Measurements from ENCODE around the gene ZZZ3.
A peak's percentile ranks its signal among the peaks of the same experiment; 100 is the strongest.
"Not testable (repeated sequence)": the region's sequence is repeated elsewhere in the genome, so short reads cannot be mapped to it uniquely, and the experiment has no call there.

The ZZZ3 gene

DNA sequence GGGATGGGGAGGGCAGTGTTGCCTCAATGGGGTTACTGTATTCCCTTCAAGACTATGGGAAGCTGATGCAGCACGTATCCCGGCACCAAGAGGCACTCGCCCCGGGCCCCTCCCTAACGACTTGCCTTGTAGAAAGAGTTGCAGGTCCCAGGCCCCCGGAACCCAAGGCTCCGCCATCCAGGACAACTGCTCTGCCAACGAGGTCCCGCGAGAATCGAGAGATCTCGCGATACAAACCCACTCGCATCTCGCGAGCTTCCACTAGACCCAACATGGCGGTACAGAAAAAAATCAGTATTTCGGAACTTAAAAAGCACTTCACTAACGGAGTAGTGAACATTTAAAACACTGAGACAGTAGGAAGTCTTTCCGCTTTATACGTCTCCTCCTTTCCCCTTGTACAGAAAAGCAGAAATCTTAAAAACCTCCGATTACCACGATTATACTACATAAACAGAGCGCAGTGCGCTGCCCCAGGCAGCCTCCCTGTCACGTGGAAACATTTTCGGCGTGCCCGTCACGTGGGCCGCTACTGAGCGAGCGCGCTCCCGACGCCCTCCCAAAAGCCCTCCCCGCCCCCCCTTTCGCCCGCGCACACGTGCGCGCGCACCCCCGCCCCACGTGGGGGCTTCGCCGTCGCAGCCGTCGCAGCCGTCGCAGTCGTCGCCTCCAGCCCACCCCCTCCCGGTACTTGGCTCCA lies at the start of gene ZZZ3:
Gene ZZZ3, minus strand, starts transcription at position 199 of the 700 bp plus-strand sequence. CDS start 49,304 bp downstream, outside the sequence.
- DNase-seq, result peak; percentile 95

DNA sequence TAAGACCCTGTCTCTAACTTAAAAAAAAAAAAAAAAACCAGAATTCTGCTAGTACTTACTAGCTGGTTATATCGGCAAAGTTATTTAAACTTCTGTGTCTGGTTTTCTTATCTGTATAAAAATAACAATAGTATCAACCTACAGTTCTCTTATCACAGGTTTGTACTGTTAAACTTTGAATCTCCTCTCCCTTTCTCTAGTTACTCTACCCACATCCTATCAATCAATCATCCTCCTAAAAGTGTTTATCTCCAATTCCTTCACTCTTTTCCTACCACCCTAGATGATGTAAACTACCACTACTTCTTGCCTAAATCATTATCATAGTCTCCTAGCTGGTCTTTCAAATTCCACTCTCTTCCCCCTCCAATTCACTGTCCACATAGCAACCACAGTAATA lies 49.6 kb upstream of the ZZZ3 start:
- DNase-seq, result no peak

DNA sequence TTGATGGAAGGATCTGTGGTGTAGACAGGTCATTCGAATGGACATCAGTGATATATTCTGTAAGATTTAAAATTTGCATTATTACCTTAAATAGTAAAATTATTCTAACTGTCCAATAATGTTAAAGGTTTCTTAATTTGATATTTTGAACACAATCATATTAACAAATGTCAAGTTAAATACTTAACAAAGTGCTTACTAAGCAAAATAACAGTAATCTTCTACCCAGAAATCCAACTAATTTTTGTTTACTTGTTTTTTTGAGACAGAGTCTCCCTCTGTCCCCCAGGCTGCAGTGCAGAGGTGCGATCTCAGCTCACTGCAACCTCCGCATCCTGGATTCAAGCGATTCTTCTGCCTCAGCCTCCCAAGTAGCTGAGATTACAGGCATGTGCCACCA lies 43.2 kb upstream of the ZZZ3 start:
- DNase-seq, result no peak

DNA sequence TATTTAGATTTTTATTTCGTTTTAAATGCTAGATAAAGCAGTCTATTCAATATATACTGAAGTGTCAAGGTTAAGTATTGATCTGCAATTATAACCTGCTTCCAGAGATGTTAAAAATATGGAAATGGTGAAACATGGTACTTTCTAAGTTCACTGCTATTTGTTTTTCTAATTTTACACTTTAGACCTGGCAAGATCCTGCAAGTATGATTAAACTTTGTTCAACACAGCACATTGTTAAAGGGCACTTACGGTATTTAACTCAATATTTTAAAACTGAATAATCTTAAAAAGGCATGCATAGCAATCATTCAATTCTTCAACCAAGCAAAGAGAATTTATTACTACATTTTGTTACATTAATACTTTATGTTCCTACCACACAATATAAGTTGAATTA lies 35.7 kb upstream of the ZZZ3 start:
- no peak for DNase-seq

DNA sequence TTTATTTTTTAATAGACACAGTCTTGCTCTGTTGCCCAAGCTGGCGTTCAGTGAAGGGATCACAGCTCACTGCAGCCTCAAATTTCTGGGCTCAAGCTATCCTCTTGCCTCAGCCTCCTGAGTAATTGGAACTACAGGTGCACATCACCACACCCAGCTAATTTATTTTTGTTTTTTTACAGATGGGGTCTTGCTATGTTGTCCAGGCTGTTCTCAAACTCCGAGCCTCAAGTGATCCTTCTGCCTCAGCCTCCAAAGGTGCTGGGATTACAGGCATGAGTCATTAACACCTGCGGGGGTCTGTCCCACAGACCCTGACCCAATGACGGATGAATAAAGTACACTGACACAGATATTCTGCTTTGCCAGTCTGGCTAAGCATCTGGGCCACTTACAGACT lies 33.6 kb upstream of the ZZZ3 start:
- no peak for DNase-seq

DNA sequence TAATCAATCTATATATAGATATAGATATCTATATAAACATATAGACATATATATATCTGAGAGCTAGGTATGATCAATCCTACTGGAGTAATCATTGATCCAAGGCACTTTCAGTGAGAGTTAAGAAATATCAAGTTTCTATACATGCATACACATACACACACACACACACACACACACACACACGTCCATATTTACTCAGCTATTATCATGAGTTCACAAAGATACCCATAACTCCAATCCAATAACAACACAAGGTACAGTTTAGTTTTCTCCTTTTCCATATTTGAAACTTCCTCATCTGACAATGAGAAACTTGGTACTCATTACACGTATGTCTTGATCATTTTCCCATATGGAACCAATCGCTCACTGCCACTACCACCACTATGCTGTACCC lies 27.3 kb upstream of the ZZZ3 start:
- no peak for DNase-seq

DNA sequence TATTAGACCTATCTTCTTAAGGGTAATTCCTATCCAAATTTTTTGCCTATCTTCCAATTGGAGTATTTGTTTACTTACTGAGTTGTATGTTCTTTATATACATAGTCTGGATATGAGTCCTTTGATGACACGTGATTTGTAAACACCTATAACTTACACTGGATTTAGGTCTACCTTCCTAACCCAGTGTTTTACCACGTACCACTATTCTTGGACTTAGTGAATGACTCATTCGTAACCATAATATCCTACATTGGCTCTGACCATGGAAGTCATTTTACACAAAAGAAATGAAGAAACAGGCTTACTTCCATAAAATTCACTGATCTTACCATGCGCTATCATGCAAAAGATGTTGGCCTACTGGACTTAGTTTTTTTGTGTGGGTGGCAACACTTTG lies 23.9 kb upstream of the ZZZ3 start:
- DNase-seq, result peak; percentile 31

DNA sequence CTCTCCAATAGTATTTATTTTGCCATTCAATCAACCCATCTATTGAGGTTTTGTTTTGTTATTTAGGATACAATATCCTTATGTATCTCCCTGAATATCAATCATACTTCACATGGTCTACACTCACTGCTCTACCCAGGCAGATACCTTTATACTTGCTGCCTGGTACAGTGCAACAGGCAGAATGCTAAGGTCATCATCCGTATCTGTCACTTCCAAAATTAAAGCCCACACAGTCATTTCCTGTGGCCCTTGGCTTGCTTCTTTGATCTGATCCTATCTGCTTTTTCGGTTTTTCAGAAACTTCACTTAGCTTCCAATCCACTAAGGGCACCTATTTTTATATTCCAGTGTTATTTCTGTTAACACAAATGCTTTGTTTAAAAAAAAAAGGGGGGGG lies 22.3 kb upstream of the ZZZ3 start:
- no peak for DNase-seq

DNA sequence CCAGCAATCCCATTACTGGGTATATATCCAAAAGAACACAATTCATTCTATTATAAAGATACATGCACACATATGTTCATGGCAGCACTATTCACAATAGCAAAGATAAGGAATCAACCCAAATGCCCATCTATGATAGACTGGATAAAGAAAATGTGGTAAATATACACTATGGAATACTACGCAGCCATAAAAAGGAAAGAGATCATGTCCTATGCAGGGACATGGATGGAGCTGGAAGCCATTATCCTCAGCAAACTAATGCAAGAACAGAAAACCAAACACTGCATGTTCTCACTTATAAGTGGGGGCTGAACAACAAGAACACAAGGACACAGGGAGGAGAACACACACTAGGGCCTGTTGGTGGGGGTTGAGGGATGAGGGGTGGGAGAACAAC lies 17.2 kb upstream of the ZZZ3 start:
- DNase-seq, result not testable (repeated sequence)

DNA sequence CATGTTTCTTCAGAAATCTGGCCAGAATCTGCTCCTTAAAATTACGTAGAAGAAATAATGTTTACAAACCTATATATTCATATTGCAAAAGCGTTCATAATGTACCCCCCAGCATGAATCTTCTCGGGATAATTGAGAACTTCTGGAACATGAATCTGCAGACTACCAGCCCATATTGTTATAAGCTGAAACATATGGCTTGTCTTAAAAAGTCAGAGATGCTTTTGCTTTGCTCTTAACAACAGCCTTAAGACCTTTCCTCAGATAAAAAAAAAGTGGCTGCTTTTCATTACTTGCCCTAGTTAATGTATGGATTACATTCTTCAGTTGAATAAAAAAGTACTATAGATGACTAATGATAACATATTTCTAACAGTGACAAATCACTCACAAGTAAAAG lies 15.0 kb upstream of the ZZZ3 start:
- DNase-seq, result peak; percentile 39

DNA sequence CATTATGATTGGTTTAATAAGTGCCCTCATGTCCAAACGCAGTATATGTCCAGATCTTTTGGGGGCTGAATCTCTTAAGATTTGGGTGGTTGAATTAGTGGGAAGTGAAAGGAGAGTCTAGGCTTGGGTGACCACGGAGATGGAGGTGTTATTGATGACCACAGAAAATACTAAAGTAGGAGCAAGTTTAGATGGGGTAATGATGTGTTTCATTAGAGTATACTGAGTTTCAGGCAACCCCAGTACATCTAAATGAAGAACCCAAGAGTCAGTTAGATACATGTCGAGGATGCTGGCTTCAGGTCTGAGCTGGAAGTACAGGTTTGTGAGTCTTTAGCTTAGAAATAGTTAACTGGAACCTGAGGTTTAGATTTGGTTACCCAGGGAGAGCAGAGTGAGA lies 6.5 kb upstream of the ZZZ3 start:
- DNase-seq, result no peak

DNA sequence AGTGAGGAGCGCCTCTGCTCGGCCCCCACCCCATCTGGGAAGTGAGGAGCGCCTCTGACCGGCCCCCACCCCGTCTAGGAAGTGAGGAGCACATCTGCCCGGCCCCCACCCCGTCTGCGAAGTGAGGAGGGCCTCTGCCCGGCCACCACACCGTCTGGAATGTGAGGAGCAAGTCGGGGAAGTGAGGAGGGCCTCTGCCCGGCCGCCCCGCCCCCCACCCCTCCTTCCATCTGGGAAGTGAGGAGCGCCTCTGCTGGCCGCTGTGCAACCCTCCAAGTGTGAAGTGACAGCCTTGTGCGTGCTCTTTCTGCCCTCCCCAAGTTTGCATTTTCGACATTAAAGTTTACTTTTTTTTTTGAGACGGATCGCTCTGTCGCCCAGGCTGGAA lies 5.1 kb upstream of the ZZZ3 start:
- DNase-seq, result peak; percentile 34

DNA sequence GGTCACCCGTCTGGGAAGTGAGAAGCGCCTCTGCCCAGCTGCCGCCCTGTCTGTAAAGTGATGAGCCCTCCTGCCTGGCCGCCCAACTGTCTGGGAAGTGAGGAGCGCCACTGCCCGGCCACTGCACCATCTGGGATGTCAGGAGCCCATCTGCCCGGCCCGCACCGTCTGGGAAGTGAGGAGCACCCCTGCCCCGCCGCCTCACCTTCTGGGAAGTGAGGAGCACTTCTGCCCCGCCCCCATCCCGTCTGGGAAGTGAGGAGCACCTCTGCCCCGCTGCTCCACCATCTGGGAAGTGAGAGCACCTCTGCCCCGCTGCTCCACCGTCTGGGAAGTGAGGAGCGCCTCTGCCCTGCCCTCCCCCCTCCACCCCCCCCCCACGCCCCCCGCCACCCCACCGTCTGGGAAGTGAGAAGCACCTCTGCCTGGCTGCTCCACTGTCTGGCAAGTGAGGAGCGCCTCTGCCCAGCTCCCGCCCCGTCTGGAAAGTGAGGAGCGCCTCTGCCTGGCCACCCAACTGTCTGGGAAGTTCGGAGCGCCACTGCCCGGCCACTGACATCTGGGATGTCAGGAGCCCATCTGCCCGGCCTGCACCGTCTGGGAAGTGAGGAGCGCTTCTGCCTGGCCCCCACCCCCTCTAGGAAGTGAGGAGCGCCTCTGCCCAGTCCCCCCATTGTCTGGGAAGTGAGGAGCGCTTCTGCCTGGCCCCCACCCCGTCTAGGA lies 4.5 kb upstream of the ZZZ3 start:
- DNase-seq, result no peak

DNA sequence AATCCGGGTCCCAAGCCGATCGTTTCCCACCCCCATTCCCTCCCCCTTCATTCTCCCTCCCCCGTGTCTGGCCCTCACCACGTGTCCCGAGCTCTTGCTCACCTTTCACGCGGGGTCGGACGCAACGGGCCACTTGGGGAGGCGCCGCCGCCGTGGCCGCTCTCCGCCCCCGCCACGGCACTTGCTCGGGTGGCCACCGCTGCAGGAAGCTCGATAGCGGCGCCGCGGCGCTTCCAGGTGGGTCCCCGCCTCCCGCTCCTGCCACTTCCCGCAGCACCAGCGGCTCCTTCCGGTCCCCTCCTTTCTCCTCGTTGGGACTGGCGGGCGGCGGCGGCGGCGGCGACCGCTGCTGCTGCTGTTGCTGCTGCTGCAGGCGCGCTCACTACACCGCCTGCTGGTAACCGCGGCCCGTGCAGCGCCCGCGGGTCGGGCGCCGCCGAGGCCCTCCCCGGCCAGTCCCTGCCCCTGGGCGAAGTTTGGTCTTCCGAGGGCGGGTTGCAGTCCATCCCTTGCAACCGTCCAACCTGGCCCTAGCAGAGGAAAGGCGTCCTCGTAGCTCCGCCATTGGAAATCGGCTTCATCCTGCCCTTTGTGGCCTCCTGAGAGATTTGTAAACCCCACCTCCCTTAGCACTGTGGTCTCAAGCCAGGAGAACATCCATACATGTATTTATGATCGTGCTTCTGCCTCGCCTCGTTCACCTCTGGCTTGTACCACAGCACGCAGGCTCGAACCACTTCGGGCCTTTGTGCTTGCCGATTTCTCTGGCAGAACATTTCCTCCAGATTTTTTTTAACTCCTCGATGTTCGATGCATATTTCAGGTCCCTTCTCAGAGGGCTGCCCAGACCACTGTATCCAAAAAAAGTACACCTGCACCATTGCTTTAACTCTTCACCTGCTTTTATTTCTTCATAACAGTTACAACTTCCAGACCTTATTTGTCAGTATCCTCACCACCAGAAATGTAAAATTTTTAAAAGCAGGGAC lies 996 bp upstream of the ZZZ3 start:
- DNase-seq, result peak; percentile 94

DNA sequence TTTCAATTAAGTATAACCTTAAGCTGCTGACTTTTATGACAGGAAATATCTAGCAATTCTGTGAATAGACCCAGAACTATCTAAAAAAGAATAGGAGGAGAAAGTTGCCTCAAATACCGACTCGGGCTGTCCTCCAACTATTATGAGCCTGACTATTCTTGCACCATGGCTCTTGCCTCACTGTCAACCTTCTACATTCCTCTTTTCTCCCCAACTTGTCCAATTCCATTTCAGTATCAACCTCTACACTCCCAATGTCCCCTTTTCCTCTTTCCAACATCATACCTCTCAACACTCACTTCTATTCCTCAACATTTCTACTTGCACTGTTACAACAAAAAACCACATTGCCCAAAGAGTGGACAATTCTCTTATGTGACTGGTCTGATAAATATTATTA lies 2.3 kb downstream of the ZZZ3 start:
- peak; percentile 51 for DNase-seq

DNA sequence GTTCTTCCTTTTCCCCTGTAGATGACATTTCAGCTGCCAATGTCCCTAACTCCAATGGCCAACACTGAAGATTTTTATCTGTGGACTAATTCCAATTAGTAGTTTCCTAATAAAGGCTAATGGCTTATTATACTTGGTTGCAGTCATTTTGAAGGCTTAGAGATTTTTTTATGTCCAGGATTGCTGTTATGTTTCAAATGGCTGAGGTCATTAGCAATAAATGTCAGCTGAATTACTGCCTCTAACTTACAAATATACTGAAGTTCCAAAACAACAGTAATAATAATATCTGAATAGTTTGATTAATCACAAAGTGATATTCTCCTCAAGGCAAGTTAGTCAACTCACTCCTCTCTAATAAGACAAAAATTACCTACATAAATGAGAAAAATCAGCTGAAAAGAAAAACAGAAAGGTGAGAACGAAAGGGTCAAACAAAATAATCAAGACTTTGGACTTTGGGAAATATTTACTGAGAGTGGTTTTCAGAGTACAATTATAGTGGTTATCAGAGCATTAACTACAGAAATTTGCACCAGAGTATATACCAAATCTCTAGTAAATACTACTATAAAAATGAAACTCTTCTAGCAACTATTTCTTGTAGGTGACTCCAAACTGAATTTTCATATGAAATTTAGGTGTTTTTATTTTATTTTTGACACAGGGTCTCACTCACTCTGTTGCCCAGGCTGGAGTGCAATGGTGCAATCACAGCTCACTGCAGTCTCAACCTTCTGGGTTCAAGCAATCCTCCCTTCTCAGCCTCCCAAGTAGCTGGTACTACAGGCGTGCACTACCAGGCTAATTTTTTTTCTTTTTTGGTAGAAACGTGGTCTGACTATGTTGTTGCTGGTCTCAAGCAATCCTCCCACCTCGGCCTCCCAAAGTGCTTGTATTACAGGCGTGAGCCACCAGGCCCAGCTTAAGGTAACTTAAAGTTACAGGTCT lies 3.5 kb downstream of the ZZZ3 start:
- DNase-seq, result no peak

DNA sequence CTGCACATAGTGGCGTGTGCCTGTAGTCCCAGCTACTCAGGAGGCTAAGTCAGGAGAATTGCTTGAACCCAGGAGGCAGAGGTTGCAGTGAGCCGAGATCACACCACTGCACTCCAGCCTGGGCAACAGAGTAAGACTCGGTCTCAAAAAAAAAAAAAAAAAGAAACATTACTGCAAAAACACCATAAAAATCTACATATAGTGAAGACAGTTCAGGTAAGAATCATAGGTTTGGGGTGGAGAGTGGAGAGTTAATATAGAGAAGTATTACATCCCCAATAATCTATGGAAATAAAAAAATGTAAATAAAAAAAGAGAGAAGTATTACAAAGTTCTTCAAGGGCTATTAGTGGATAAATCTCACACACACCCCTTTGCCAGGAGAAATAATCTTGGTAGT lies 7.7 kb downstream of the ZZZ3 start:
- not testable (repeated sequence) for DNase-seq

DNA sequence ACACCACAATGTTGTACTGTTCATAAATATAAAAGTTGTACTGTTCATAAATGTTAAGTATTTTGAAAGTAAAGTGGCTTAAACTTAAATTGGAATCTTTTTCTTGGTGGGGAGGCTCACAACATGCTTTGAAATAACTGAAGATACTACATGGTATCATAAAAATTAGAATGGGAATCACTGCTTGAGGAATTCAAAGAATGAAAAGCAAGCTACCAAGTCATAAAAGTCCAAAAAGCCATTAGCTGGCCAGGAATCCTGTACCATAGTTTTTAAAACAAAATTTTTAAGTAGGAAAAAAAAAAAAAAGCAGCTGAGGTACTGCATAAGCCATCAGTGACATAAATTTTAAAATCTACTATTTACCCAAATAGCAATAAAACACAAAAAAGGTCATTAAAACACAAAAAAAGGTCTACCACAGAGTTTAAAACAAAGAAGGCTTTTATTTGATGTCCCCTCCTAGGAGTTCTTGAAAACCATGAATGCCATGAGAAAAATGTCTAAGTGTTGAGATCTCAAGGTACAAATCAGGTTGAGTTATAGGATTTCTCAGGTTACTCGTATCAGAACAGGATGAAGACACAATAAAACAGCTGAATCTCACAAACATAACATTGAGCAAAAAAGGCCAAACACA lies 8.6 kb downstream of the ZZZ3 start:
- peak; percentile 54 for DNase-seq

DNA sequence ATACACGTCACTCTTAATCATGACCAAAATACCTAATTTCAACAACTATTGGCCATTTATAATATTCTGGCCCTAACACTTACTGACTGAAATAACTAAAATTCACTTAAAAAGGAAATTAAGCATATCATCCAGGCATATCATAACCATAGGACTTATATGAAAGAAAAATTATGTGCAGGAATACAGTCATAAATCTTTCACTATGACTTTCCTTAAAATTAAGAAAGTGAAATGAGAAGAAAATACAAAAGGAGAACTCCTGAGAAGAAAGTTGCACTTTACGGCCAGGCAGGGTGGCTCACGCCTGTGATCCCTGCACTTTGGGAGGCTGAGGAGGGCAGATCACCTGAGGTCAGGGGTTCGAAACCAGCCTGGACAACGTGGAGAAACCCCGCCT lies 9.4 kb downstream of the ZZZ3 start:
- no peak for DNase-seq

DNA sequence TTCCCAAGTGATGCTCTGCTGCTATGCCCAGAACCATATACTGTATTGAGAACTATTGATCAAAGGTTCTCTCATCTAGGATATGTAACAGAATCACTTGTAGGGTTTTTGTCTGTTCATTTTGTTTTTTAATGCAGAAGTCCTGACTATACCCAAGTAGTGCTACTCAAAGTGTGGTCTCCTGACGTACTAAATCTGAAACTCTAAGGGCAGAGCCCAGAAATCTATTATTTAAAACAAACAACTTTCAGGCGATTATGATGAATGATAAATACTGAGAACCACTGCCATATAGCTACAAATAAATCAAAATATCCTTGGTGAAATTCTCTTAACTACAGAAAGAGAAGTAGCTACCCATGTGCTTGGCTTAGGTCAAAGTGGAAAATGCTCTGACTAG lies 10.1 kb downstream of the ZZZ3 start:
- DNase-seq, result no peak

DNA sequence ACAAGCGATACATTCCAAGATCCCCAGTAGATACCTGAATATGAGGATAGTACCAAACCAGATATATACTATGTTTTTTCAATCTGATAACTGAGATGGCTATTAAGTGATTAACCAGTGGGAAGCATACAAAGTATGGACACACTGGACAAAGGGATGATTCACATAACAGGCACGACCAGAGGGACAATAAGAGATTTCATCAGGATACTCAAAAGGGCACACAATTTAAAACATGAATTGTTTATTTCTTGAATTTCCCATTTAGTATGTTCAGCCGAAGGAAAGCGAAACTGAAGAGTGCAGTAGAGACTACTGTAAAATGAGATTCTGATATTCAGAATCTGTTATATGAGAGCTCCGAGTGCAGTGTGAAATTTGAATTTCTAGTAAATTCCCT lies 10.6 kb downstream of the ZZZ3 start:
- no peak for DNase-seq

DNA sequence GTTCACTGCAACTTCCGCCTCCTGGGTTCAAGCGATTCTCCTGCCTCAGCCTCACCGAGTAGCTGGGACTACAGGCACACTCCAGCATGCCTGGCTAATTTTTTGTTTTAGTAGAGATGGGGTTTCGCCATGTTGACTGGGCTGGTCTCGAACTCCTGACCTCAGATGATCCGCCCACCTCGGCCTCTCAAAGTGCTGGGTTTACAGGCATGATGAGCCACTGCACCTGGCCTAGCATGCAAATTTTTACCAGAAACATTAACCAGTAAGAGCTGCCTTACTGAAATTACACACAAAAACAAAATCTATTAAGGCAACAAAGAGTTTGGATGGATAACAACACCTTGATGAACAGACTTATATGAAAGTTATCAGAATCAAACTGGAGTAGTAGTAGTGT lies 12.1 kb downstream of the ZZZ3 start:
- DNase-seq, result no peak
